GM10847 (cell line): Measurements from ENCODE around the gene PEAR1.

Experiments used
- POLR2A ChIP-seq: IDR thresholded peaks from 2 replicates; pipeline ENCODE4 v1.6.1; 2011; ENCODE audit not compliant: insufficient read length; ENCODE audit errors: extremely low read depth

PEAR1 gene

DNA sequence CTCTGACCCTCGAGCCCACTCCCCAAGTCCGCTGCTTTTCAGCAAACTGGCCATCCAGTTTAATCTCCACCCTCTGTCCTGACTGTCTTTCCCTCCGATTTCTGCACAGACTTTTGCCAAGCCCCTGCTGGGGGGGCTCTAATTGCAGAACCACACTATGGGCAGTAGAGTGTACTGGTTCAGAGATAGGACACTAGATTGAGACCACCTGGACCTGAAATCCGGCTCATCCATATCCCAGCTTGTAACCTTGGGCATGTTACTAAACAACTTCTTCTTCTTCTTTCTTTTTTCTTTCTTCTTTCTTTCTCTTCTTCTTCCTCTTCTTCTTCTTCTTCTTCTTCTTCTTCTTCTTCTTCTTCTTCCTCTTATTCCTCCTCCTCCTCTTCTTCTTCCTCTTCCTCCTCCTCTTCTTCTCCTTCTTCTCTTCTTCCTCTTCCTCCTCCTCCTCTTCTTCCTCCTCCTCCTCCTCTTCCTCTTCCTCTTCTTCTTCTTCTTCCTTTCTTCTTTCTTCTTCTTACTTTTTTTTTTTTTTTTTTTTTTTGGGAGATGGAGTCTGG is 34.6 kb downstream of the PEAR1 start:
- no peak for TF ChIP-seq POLR2A

DNA sequence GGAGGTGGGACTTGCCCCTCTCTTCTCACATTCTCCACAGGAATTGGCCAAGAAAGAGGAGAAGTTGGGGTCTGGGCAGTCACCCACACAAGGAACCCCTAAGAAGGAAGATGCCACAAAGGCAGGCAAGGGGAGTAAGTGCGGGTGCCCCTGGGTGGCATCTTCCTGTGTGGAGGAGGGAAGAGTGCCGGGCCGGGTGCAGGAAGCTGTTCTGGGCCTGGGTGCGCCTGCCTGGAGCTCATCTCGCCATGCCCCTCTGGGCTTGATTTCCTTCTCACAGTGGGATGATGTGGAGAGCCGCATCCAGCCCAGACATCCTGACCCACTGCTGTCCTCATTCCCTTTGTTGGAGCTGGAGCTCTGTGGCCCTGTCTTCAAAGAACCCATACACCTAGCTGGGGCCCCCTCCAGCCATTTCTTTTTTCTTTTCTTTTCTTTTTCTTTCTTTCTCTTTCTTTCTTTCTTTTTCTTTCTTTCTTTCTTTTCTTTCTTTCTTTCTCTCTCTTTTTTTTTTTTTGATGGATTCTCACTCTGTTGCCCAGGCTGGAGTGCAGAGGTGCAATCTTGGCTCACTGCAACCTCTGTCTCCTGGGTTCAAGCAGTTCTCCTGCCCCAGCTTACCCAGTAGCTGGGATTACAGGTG is 36.2 kb downstream of the PEAR1 start:
- no peak for TF ChIP-seq POLR2A

DNA sequence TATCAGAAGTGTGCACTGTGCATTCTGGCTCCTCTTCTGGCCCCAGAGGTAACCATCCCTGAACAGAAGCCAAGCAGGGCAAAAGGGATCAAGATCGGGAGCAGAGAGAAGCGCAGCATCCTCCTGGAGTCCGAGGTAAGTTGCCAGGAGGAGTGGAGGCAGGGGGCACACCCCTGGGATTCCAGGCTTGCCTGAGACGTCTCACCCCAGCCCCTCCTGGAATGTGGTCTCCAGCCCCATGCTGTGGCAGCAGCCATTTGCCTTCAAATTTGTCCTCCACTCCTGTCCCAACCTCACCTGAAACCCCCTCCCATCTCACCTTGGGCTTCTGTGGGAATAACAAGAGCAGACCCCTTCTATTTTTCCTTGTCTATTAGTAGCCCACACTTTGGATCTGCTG is 37.0 kb downstream of the PEAR1 start:
- no peak for TF ChIP-seq POLR2A

DNA sequence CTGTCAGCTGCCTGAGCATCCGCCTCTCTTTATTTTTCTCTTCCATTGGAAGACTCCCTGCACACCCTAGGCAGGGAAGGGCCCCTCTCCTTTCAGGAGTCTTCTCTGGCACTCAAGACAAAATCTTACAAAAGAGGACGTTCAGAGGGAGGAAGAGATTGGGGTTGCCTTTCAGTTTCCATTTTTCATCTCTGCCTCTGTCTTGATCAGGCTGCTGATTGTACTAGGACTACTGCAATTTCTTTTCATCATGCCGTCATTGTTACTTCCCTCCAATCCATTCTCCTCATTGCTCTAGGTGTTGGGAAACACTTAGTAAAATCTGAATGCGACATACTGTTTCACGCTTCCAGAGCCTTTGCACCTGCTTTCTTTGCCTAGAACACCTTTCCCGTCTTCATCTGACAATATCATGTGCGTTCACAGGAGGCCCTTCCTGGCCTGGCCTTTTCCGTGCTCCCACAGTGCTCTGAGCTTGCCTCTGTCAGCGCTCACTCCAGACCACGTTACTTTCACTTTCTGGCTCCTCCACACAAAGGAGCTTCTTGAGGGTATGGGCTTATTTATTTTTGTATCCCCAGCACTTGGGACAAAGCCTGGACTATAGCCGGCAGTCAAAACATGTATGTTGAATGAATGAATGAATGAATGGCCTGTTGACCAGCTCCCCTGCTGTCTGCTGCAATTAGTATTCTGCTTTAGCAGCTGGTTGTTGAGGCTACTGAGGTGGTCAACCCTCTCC is 37.9 kb downstream of the PEAR1 start:
- no peak for TF ChIP-seq POLR2A

DNA sequence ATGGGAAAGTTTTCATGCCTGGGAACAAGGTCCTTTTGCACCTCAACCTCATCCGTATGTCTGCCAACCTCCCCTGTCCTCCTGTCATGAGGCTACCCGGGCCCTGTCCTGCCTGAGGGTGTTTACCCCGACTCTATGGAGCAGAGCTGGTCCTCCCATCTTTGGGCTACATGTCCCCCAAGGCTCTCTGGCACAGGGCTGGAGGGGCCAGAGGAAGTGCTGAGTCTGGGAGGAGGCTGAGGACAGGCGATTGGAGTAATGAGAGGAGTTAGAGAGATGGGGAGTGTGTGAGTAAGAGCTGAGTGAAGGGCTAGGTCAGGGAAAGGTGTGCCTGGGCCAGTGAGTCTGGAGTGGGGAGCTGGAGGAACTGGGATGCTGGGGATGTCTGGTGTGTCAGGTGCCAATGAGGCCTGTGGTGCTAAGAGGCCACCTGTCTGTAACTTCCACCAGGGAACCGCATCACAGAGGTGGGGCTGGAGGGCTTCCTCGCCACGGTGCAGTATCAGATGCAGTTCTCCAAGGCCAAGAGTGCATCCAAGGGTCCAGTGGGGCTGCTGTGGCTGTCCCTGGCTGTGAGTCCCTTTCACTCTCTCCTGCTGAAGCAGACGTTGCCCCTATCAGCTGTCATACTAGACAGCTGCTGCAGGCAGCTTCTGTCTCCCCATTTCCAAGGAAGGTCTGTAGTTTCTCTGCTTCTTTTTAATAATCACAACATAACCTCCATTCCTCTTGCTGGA is 38.6 kb downstream of the PEAR1 start:
- TF ChIP-seq POLR2A: no peak

DNA sequence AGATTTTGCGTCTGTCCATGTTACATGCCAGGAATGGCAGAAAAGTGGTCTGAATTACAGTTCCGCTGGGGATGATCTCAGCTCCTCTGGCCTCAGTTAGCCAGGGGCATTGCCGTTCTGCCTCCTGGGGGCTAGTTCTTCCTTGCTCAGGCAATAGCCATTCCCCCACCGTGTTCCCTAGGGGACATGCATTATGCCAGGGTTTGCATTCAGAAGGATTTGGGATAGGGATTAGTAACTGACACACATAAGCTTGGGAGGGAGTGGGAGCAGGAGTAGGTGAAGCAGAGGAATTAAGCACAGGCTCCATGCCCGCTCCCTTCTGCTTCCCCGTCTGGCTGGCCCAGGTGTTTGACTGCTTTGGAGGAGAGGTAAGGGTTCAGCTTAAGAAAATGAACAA is 39.6 kb downstream of the PEAR1 start:
- no peak for TF ChIP-seq POLR2A

DNA sequence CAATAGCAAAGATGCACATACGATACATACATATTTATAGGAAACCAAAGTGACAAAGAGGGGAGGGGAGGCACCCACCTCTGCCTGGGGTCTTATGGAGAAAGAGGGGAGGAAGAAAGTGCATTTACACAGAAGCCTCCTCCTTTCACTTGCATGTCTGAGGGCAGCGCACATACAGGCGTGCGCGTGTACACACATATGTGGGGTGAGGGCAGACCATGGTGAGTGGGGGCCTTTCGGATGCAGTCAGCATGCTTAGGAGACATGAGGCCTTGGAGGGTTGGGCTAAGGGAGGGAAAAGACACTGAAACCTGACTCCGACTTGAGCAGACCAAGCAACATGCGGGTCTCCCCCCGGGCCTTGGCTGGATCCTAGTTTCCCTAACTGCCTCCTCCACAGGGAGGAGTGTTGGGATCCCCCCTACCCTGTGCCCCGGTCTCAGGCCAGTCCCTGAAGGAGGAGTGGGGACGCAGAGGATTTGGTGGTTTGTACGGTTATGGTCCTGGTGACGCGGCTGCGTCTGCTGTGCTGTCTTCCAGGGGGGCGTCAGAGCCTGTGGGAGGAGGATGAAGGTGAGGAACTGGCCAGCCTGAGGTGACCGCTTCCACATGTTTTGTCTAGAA is 42.1 kb downstream of the PEAR1 start:
- no peak for TF ChIP-seq POLR2A

DNA sequence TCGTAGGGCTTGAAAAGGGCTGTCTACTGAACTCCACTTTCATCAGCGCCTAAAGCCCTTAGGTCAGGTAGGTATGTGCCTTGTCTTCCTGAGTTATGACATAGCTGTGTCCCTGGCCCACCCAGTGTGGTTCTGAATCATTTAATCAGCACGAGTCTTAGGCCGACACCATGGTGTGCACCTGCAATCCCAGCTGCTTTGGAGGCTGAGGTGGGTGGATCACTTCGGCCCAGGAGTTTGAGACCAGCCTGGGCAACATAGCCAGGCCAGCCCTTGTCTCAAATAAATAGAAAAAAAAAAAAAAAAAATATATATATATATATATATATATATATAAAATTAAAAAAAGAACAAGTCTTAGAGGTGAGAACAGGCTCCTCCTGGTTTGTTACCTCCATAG is 42.7 kb downstream of the PEAR1 start:
- no peak for TF ChIP-seq POLR2A

DNA sequence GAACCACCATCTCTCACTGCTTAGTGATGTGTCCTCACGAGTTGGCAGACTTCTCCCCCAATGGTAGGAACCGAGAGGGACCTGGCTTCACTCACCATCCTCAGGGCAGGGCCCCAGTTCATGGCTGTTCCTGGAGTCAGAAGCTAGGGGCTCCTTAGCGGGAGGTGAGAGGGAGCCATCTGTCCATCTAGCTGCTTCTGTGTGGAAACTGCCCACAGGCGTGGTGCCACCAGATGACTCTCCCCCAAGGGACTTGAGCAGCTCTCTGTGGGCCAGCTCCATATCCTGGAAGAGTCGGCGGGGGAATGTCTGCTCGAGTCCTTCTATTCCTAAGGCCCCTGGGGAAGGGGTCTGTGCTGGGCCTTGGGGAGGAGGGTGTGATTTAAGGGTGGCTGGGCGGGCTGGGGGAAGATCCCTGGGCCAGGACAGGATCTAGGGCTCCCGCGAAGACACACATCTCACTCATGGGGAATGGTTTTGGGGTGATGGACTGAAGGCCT is 43.3 kb downstream of the PEAR1 start:
- no peak for TF ChIP-seq POLR2A

DNA sequence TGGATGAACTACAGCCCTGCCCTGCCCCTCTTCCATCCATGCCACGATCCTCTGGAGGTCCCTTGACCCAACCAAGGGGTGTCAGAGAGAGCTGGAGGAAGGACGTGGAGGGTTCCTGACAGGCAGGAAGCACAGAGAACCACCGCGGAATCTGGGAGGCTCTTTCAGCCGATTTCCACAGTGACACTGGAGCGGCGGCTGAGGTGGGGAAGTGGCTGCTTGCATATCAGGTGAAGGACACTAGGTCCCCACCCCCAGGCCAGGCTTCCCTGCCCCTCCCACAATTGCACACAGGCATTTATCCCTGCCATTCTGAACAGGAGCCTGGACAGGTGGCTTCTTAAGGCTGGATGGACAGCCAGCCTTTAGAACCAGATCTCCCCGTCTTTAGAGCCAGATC is 44.4 kb downstream of the PEAR1 start:
- TF ChIP-seq POLR2A: no peak

DNA sequence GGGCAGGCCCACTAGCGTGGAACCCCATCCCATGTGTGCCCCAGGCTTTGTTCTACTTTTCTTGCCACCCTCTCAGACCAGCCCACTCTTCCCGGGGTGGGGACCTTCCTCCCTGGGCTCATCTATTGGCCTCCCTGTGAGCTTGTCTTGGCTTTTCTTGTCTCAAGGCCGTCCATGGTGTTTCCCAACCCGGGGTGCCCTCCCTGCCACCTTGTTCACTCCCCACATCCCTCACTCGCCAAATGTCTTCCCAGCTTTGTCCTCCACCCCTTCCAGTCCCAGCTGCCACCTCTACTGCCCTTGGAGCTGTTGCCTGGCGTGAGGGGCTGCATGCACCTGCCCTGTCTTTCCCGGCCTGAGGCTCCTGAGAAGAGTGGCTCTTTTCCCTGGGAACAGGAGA is 45.3 kb downstream of the PEAR1 start:
- no peak for TF ChIP-seq POLR2A

DNA sequence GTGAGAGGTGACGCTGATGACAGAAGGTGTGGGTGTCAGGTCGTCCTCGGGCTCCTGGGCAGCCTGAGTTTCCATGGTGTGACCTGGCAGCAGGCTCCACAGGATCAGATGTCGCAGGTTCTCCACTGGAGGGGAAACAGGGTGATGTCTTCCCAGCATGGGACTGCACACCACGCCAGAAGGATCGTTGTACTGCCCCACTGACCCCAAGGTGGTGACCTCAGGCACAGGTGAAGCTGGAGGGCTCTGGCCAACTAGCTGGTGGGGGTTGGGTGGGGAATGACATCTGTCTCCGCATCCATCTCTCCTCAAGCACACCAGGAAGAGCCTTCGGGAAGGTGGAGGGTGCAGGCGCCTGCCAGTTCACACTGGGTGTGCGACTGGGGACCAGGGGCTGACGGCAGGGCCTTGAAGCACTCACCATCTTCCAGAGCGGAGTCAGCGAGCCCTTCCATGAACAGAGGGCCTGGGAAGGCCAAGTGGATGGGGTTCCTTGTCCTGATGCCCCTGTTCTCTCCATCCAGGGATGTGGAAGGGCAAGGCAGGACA is 46.3 kb downstream of the PEAR1 start:
- TF ChIP-seq POLR2A: no peak

DNA sequence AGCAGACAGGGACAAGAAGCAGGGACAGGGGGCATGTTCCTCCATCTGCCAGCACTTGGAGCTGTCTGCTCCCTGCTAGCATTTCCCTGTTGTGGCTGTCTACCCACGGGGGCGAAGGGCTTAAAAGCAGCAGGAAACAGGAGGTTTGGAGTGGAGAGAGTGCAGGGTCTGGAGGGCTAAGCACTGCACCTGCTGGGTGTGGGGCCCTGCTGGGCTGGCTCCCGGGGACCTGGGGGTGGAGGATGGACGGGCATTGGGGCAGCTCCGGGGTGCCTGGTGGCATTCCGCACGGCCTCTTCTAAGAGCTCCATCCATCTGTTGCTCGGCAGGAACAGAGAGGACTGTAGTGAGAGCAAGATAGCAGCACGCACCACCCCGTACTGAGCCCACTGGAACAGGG is 48.2 kb downstream of the PEAR1 start:
- no peak for TF ChIP-seq POLR2A

DNA sequence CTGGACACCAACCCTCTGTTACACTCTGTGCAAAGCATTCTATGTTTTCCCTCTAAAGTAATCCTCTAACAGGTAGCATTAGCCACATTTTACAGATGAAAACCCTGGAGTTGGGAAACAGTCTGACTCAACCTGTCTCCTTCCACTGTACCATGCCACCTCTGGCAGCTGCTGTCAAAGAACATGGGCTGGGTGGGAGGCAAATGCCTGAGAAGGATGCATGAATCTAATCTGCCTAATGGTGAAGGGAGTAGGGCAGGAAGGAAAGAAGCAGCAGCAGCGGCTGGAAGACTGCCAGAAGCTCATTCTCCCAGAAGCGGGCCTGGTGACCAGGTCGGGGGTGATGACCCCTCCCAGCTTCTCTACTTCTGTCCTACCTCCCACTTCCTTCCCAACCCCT is 48.7 kb downstream of the PEAR1 start:
- TF ChIP-seq POLR2A: no peak

DNA sequence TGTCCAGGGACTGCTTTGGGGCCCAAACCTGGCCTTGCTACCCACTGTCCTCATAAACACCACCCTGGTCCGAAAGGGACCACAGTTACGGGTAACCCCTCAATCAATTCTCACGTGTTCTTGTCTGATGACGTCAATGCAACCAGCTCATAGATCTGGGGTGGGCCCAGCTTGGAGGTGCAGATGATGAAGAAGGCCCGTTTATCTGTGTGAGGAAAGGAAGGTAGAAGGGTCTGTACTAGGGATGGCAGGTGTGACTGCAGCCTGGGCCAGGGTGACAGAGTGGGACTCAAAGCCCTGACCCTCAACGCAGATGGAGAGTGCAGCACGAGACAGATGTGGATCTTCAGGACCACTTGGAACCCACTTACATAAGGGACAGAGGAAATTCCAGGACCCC is 49.1 kb downstream of the PEAR1 start:
- no peak for TF ChIP-seq POLR2A
